Uterus (tissue), 4 donors: ENCODE data around the gene PTCH1. TPM values are rescaled to one million over a fixed set of nuclear protein-coding genes. Genes with fewer than 3 reads are reported as not detected.

Experiments used
- DNase-seq, 2 donors: peaks; one replicate each; pipeline ENCODE4 v3.0.0-alpha.2; 2019 to 2020
- H3K27ac ChIP-seq, 2 donors: fragments of 200-600 bp; sonication (generic); 1 replicate in 1 of 2; 2 replicates in 1 of 2; pipeline ENCODE4 v1.5.1; 2016 to 2018
- H3K27me3 ChIP-seq, 2 donors: fragments of 200-600 bp; sonication (generic); one replicate each; pipeline ENCODE4 v1.5.1; 2018 to 2019; ENCODE audit warnings: control low read depth in 1 of 2
- H3K36me3 ChIP-seq, 2 donors: fragments of 200-600 bp; sonication (generic); one replicate each; pipeline ENCODE4 v1.5.1; 2019; ENCODE audit warnings: control low read depth in 1 of 2
- H3K4me1 ChIP-seq, 2 donors: fragments of 200-600 bp; sonication (generic); one replicate each; pipeline ENCODE4 v1.5.1; 2018 to 2019; ENCODE audit warnings: control low read depth in 1 of 2
- H3K4me3 ChIP-seq, 2 donors: fragments of 200-600 bp; sonication (generic); 1 replicate in 1 of 2; 2 replicates in 1 of 2; pipeline ENCODE4 v1.5.1; 2018 to 2019; ENCODE audit warnings: mild to moderate bottlenecking in 1 of 2
- H3K9me3 ChIP-seq, 2 donors: fragments of 200-600 bp; sonication (generic); one replicate each; pipeline ENCODE4 v1.5.1; 2019; ENCODE audit warnings: control low read depth in 1 of 2
- POLR2A ChIP-seq, 2 donors: fragments of 450-650 bp; IDR thresholded peaks; one replicate each; pipeline ENCODE4 v1.6.1; 2016; ENCODE audit warnings: antibody characterized with exemption in 2 of 2, mild to moderate bottlenecking in 1 of 2, moderate library complexity in 1 of 2
- intact Hi-C: fragments of 100-400 bp; cut with DNase I; formaldehyde crosslinking; loops from one replicate; pipeline ENCODE4 v1.15.1; 2023; ENCODE audit warnings: low total_unique reads
- total RNA-seq, 4 donors: library from RNA; depleted of rRNA in 3 of 4; stranded (reverse); fragments of >200 nt in 3 of 4; gene quantifications; one replicate each; pipeline versions ENCODE4 v1.1.0 to v1.2.4, GENCODE V29; 2014 to 2023
- TF ChIP-seq, protein P1 (sequence below), 4 experiments: fragments of 200-600 bp in 2 of 4; fragments of 450-650 bp in 2 of 4; sonication (generic) in 2 of 4; IDR thresholded peaks; one replicate each; pipeline ENCODE4 v1.5.1; 2016 to 2019; ENCODE audit warnings: antibody characterized with exemption in 4 of 4, mild to moderate bottlenecking in 2 of 4, moderate library complexity in 1 of 4
- donor health status: DM: yes; HTN: yes; CAD: no.

Gene PTCH1
- total RNA-seq, 4 donors from 2014 or later: 7.4 to 24.6 (median 10.8) TPM

DNA sequence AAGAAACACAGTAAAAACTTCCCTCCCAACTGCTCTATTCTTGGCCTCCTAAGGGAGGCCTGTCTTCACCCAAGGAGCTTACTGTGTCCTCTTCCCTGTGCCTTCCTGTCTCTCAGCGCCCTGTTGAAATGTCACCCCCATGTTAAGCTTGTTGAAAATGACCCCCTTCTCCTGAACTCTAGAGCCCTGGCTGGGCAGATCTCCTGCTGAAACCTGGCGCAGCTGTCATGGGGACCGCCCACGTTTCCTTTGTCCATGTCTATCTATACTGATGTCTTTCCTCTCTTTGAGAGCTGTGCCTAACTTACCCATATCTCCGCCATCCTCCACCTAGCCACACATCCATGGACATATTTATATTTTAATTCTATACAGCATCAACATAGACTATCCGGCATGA lies 33.3 kb downstream of the PTCH1 start:
- intact Hi-C loops: no loop called here
- no peaks in the 10 kb centered on the region for H3K4me1 ChIP-seq
- no peak for DNase-seq
- TF ChIP-seq POLR2A (IDR thresholded peaks at IDR 0.05): no peak
- H3K27me3 ChIP-seq: no peaks in the 10 kb centered on the region
- no peak overlapping the region for H3K27ac ChIP-seq
- no peaks in the 10 kb centered on the region for H3K9me3 ChIP-seq
- no peaks in the 10 kb centered on the region for H3K36me3 ChIP-seq
- no peak overlapping the region for H3K4me3 ChIP-seq

DNA sequence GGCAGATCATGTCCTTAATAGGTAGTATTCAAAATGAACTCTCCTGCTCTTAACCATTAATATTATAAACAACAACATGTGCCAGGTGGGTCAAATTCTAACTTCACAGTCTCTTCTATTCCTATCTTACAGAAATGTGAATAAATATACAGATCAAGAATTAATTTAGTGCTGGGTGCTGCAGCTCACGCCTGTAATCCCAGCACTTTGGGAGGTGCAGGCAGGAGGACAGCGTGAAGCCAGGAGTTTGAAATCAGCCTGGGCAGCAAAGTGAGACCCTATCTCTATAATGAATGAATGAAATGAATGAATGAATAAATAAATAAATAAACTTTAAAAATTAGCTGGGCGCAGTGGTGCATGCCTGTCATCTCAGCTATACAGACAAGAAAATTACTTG lies 34.1 kb downstream of the PTCH1 start:
- TF ChIP-seq, protein P1, sequence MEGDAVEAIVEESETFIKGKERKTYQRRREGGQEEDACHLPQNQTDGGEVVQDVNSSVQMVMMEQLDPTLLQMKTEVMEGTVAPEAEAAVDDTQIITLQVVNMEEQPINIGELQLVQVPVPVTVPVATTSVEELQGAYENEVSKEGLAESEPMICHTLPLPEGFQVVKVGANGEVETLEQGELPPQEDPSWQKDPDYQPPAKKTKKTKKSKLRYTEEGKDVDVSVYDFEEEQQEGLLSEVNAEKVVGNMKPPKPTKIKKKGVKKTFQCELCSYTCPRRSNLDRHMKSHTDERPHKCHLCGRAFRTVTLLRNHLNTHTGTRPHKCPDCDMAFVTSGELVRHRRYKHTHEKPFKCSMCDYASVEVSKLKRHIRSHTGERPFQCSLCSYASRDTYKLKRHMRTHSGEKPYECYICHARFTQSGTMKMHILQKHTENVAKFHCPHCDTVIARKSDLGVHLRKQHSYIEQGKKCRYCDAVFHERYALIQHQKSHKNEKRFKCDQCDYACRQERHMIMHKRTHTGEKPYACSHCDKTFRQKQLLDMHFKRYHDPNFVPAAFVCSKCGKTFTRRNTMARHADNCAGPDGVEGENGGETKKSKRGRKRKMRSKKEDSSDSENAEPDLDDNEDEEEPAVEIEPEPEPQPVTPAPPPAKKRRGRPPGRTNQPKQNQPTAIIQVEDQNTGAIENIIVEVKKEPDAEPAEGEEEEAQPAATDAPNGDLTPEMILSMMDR (IDR thresholded peaks at IDR 0.05): no peak
- TF ChIP-seq POLR2A (IDR thresholded peaks at IDR 0.05): no peak
- Histone ChIP-seq H3K9me3 (no peaks in the 10 kb centered on the region), H3K27me3 (no peaks in the 10 kb centered on the region), H3K36me3 (no peaks in the 10 kb centered on the region), H3K4me1 (no peaks in the 10 kb centered on the region), H3K4me3 (no peak overlapping the region), H3K27ac (no peak overlapping the region)
- no peak for DNase-seq
- intact Hi-C loops: no loop called here

DNA sequence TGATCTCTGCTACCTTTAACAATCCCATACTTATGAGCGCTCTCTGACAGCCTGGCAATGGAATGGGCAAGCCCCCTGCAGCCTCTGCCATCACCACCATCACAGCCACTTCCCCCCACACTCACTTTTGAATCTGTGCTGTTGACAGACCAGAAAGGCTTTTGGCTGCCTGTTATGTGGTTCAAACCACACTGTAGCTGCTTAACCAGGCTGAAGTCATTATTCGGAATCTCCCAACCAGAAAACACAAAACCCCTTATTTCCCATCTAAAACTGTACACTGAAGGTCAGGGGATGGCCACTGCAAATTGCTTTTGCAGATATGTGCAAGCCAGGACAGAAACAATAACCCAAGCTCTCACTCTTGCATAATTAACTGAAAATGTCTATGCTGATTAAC lies 35.8 kb downstream of the PTCH1 start:
- no peaks in the 10 kb centered on the region for H3K4me1 ChIP-seq
- no peak overlapping the region for H3K27ac ChIP-seq
- H3K36me3 ChIP-seq: no peaks in the 10 kb centered on the region
- H3K9me3 ChIP-seq: no peaks in the 10 kb centered on the region
- TF ChIP-seq, protein P1 (IDR thresholded peaks at IDR 0.05): no peak
- no peak for TF ChIP-seq POLR2A (IDR thresholded peaks at IDR 0.05)
- no peak for DNase-seq
- intact Hi-C loops: no loop called here
- H3K4me3 ChIP-seq: no peak overlapping the region
- H3K27me3 ChIP-seq: no peaks in the 10 kb centered on the region

DNA sequence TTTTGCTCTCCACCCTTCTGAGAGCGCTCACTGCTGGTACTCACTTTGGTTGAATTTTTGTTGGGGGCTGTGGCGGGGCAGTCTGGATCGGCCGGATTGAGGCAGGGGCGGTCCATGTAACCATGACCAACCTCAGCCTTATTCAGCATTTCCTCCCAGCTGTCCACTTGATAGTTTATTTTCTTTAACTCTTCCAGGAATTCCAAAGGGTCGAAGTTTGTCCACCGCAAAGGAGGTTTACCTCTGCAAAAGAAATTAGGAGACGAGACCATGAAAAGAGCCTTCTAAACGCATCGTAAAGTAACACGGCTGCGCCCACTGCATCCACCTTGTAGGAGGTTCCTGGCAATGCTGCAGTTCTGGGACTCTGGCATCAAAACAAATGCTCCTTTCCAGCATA lies 36.4 kb downstream of the PTCH1 start:
- TF ChIP-seq POLR2A (IDR thresholded peaks at IDR 0.05): no peak
- TF ChIP-seq, protein P1 (IDR thresholded peaks at IDR 0.05): no peak
- Histone ChIP-seq H3K4me1 (no peaks in the 10 kb centered on the region), H3K9me3 (no peaks in the 10 kb centered on the region), H3K27ac (no peak overlapping the region), H3K27me3 (no peaks in the 10 kb centered on the region), H3K4me3 (no peak overlapping the region), H3K36me3 (no peaks in the 10 kb centered on the region)
- intact Hi-C loops: no loop called here
- no peak for DNase-seq

DNA sequence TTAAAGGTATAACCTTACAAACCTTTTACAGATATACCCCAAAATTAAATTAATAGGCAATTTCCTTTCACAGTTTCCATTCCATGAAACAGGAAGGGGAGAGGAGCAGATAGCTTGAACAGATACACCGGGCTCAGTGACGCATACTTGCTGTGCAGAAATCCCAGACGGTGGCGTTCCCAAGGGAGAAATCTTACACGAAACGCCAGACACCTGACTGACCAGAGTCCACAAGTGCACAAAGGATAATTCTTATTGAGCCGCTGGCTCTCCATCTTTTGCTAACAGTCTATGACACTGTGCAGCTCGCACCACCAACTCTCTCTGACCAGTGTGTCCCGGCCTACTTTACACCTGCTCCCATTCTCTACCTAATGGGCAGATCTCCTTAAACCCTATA lies 37.4 kb downstream of the PTCH1 start:
- no peak for TF ChIP-seq POLR2A (IDR thresholded peaks at IDR 0.05)
- TF ChIP-seq, protein P1 (IDR thresholded peaks at IDR 0.05): no peak
- Histone ChIP-seq H3K4me3 (no peak overlapping the region), H3K27me3 (no peaks in the 10 kb centered on the region), H3K4me1 (no peaks in the 10 kb centered on the region), H3K27ac (no peak overlapping the region), H3K9me3 (no peaks in the 10 kb centered on the region), H3K36me3 (no peaks in the 10 kb centered on the region)
- no peak for DNase-seq
- intact Hi-C loops: no loop called here

DNA sequence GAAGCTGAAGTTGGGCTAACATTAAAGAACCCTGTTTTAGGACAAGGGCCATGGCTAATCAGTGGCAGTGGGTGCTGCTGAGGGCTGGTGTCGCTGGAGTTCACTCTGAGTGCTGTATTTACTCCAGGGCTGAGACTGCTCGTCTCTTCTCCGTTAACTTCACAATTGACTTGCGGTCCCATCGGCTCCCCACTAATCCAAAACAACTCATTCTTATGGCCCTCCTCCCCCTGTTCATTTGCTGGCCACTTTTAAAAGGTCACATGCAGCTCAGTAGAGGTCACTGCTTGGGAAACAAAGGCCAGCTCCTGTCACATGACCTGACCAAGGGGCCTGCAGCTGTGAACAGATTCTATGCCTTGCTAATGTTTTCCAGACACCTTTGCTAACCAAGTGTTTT lies 38.4 kb downstream of the PTCH1 start:
- H3K27ac ChIP-seq: no peak overlapping the region
- no peaks in the 10 kb centered on the region for H3K36me3 ChIP-seq
- no peak overlapping the region for H3K4me3 ChIP-seq

More for the DNA sequence above, 38.4 kb downstream of the PTCH1 start:
- no peaks in the 10 kb centered on the region for H3K27me3 ChIP-seq
- DNase-seq: no peak
- TF ChIP-seq POLR2A (IDR thresholded peaks at IDR 0.05): no peak
- TF ChIP-seq, protein P1 (IDR thresholded peaks at IDR 0.05): no peak
- H3K9me3 ChIP-seq: no peaks in the 10 kb centered on the region
- H3K4me1 ChIP-seq: no peaks in the 10 kb centered on the region
- intact Hi-C loops: no loop called here
